GM21576 (cell line): Measurements from ENCODE around the gene BANP.
"Not testable (repeated sequence)": the region's sequence is repeated elsewhere in the genome, so short reads cannot be mapped to it uniquely, and the experiment has no call there.

Experiments
- ATAC-seq: cut with Tn5 transposase; IDR thresholded peaks from one replicate; pipeline ENCODE4 v1.9.1; 2021; ENCODE audit warnings: mild to moderate bottlenecking, moderate library complexity; ENCODE audit not compliant: unreplicated experiment

The BANP gene

GRCh38 chr16:88118376-88118775 is 167.1 kb downstream of the BANP start:
- no peak for ATAC-seq

DNA sequence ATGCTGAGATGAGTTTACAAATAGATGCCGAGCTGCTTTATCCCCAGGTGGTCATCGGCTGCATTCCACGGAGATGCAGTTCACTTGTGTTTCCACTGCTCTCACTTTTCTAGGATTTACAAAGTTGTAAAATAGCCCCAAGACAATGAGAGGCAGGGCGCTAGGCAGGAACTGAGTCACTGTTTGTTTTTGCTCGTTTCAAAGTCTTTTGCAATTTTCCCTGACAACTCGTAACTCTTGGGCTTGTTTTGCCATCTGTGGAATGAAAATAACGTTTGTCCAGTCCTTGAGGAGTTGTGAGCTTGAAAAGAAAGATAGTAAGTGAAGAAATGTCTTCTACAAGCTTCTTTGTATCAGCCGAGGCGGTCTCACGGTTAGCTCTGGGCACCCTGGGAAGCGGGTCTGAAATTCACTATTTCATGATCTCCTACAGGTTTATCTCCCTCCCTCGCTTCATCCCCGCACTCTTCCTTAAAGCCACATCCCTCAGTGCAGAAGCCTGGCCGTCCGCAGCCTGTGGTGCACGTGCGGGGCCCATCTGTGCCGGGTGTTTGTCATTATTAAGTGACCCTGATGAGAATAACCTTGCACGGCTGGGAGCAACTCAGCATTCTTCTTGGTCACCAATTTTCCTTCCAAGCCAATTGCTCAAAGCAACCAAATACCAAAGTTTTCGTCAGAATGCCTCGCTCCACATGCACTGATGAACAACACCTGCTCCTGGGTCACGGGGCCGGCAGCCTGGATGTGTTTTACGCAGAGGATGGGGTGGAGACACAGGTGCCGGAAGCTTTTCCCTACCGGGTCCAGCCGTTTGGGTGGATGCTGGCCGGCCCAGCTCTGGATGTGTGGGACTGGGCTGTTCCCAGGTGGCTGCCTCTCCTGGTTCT is 167.9 kb downstream of the BANP start:
- not testable (repeated sequence) for ATAC-seq

- not testable (repeated sequence) for ATAC-seq
Measured at GRCh38 chr16:88119881-88120751, 168.9 kb downstream of the BANP start.

DNA sequence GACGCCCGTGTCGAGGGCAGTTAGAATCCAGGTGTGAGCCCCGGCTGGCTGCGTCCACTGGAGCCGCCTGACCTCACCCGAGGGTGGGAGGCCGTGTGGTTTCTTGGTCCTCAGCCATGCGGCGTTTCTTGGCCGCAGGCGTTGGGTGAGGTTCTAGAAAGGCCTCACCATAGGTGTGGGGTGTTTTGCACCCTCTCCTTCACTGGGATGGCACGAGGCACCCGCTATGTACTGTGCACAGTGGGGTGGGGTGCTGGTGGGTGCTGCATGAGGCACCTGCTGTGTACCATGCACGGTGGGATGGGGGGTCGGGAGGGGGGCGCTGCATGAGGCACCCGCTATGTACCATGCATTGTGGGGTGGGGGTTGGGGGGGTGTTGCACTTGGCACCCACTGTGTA is 169.6 kb downstream of the BANP start:
- ATAC-seq, result no peak

DNA sequence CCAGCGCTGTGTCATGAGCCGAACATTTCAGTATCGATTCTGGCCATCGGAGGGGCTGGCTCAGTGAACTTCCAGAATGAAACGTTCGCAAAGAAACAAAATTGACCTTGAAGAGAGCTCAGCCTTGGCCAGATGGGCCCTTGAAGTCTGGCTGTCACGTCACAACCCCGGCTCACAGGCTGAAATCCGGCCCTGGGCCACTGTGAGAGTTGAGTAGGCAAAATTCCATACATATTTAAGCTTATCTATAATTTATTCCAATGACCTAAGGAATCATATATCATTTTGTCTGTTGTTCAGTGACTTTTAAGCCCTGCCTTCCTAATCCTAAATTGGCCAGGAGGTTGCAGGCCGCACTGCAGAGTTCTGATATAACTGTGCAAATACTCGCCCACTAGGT is 170.2 kb downstream of the BANP start:
- ATAC-seq, result not testable (repeated sequence)

GRCh38 chr16:88121886-88122580 is 170.8 kb downstream of the BANP start:
- no peak for ATAC-seq
